CD4-positive, alpha-beta T cell treated with Interleukin-17A for 4 hours (primary cell): ENCODE results near the gene PNMA6E.
"Not testable (repeated sequence)": the region's sequence is repeated elsewhere in the genome, so short reads cannot be mapped to it uniquely, and the experiment has no call there.

Source experiments
- DNase-seq: peaks from one replicate; pipeline ENCODE4 v3.0.0-alpha.2; 2020; ENCODE audit warnings: mixed read lengths

Gene PNMA6E

DNA sequence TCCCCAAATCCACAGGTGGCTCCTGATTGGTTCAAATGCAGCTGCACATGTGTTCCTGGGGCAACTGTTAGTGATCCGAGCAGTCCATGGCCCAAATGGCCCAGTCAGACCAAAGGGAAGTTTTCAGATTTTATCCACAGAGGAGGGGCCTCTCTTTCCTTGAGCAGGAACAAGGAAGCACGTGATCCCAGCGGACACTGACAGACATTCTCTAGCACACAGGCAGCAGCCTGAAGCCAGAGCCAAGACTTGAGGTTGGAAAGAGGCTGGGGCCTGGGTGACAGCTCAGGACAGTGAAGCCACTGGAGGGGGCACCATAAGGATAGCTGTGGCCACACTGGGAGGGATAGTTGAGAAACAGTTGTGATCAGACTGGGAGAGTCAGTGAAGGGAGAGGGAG, 6.6 kb upstream of the PNMA6E start:
- no peak for DNase-seq

DNA sequence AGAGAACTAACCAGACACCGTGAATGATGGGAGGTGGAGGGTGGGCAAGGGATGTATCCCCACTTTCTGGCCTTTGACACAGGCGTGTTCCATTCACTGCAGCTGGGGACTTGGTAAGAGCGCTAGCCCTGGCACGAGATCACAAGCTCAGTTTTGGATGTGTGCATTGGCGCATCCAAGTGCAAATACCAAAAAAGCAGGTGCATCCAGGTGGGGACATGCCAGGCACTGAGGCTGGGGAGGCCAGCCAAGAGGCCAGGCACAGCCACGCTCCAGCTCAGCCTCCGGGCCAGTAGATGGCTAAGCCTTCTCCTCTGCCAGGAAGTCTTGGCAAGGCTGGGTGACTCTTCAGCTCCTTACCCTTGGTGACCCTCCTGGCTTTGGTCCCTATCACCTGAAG, 5.8 kb upstream of the PNMA6E start:
- DNase-seq, result no peak

GRCh38 chrX:153406011-153406410, 4.9 kb upstream of the PNMA6E start:
- DNase-seq, result no peak

DNA sequence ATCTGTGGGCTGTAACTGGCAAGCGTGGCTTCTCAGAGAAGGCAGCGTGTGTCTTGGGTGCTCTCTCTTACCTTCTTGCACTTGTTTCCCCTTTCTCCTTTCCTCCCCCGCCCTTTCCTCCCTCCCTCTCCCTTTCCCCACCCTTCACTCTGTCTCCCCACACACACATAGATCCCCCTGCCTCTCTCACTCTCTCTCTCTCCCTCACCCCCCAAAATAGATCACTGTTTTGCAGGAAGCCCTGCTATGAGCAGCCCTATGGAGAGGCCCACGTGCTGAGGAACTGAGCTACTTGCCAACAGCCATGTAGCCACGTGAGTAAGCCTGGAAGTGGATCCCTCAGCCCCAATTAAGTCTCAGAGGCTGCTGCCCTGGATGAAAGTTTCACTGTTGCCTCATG, 4.3 kb upstream of the PNMA6E start:
- DNase-seq, result no peak

DNA sequence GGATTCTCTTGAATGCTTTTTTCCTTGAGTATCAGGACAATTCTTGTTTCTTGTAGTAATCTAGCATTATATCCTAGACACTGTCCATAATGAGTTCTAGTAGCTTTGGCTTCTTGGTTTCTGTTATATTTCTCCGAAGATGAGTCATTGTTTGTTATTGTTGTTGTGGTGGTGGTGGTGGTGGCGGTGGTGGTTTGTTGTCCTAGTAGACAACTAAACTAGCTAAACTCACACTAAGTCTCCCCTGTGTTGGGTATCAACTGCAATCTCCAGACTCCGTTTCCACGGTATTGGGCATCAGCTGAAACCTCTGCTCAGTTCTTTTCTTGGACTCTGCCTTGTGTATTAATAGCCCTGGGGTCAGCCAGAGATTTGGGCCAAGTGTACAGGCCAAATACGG, 3.2 kb upstream of the PNMA6E start:
- not testable (repeated sequence) for DNase-seq

DNA sequence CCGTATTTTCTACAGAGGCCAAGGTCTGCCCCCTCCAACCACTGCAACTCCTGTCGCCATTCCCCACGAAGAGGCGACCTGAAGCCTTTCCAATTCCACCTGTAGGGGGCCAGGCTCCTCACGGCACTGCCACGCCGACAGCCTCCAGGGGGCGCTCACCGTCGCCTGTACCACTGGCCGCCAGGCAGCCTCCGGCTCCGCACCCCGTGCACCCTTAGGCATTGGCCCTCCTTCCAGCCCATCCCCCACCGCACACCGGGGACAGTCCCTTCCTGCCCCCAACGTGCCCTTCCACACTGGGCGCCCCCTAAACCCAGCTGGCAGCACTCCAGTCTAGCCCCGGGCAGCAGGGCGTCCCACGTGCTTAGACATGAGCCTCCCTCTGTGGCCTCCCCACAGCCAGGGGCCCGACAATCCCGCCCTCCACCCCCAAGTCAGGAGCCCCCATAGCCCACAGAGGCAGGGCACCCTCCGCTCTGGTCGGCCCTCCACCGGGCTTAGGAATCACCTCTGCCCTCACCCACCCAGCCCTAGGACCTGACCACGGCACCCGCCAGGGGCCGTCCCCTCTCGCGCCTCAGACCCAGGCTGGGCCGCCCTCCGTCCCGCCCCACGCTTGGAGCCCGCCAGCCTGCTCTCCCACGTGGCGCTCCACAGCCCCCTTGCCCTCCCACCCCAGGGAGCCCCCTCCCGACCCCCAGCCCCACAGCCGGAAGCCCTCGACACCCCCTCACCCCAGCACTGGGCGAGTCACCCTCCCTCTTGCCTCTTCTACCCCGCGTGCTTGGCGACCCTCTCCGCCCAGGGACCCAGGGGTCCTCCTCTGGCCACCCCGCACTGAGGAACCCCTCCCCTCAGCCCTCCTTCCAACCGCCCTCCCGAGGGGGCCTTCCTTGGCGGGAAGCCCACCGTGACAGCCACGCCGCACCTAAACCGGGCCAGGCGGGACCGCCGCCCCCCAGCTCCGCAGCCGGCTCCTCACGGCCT, 711 bp downstream of the PNMA6E start:
- peak; percentile 61 for DNase-seq

- no peak for DNase-seq
Measured at GRCh38 chrX:153398275-153398960, 2.7 kb downstream of the PNMA6E start.

DNA sequence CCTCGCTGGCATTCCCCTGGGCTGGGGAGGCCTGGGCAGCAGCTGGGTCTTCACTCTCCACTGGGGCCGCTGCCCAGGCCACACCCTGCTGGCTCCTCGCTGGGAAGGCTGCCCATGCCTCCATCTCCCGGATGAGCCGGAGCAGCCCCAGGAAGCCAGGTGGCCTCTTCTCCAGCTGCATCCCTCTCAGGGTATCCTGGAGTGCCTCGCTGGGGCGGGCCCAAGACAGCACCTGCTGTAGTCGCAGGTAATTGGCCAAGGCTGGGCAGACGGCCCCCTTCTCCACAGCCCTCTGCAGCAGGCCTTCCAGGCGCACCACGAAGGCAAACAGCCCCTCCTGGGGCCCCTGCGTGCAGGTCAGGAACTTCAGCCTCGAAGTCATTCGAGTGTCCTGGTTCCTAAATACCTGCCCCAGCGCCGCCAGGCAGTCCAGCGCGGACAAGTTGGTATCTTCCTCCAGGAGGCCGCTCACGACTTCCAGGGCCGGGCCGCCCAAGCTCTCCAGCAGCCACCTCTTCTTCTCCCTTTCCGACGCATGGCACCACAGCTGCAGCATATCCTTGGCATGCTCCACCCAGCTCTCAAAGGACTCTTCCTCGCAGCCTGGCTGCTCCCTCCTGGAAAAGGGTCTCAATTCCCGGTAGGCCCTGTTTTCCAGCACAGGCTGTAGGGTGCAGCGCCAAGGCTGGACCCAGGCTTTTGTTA, 3.7 kb downstream of the PNMA6E start:
- no peak for DNase-seq

DNA sequence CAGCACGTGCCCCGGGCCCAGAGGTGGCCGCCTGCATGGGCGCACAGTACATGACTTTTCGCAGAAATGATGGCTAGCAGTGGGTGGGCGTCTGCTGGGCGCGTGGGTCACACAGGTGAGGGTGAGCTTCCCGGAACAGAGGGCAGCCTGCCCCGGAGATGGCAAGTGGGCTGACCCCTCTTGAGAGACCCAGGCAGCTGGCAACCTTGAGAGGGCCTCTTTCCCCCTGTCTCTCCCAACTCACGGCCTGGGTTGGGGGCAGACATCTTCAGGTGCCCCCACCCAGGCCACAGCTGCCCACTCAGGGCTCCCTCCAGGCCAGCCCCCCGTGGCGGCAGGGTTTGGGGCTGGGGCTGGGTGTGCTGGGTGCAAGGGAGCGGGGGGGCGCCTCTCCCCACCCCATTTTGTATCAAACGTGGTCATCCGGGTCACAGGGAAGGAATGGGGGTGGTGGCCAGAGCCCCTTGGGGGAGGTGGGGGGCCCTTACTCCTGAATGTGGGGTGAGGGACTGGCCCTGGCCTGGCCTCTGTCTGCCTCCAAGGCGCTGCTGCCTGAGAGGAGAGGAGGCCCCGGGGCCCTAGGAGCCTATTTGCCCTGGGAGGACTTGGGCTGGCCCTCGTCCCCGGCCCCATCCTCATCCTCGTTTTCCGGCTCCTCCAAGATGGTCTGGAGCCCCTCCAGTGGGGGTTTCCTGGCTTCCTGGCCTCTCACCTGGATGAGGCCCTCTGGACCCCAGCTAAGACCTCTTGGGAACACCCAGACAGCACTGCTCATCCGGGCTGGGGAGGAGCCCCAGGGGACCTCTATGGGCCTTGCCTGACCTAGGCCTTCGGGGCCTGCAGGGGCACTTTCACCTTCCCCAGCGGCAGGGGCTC, 4.6 kb downstream of the PNMA6E start:
- no peak for DNase-seq

GRCh38 chrX:153395613-153396319, 5.4 kb downstream of the PNMA6E start:
- DNase-seq, result no peak

- no peak for DNase-seq
Measured at GRCh38 chrX:153394612-153395011, 6.5 kb downstream of the PNMA6E start.

GRCh38 chrX:153392642-153393321, 8.4 kb downstream of the PNMA6E start:
- no peak for DNase-seq

DNA sequence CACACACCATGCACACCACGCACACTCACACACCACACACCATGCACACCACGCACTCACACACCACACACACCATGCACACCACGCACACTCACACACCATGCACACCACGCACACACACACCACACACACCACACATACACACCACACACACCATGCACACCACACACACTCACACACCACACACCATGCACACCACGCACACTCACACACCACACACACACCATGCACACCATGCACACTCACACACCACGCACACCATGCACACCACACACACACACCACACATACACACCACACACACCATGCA, 11.7 kb downstream of the PNMA6E start:
- DNase-seq, result not testable (repeated sequence)

GRCh38 chrX:153388722-153389459, 12.3 kb downstream of the PNMA6E start:
- DNase-seq, result no peak

DNA sequence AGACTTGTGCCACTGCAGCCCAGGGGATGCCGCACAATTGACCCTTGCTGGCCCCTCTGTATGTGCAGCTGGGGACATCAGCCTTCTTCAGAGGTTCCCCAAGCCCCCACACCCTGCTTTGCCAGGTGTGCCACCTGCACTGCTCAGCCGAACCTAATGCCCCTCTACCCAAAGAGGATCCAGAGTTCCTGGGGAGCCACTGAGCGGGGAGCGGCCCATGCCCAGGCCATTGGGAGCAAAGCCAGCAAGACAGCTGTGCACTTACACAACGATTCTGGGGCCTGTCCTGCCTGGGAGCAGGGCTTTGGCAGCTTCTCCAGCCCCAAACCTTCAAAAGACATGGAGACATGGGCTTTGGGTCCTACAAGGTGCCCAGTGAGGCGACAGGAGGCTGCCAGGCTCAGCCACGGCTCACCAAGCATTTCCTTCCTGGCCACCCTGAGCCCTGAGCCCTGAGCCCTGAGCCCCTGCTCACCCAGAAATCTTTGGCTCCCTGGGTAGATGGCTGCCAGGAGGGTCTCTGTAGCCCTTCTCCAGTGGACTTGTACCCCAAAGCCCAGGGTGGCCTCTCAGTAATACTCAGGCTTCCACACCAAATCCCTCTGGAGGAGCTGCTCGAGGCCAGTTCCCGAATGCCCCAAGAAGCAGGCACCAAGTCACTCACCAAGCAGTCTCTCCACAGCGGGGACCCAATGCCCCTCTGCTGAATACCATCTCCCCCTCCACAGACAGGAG, 13.0 kb downstream of the PNMA6E start:
- DNase-seq, result no peak

GRCh38 chrX:153387345-153387744, 13.8 kb downstream of the PNMA6E start:
- no peak for DNase-seq

- no peak for DNase-seq
Measured at GRCh38 chrX:153386097-153386496, 15.1 kb downstream of the PNMA6E start.

- DNase-seq, result not testable (repeated sequence)
Measured at GRCh38 chrX:153384973-153385372, 16.2 kb downstream of the PNMA6E start.

DNA sequence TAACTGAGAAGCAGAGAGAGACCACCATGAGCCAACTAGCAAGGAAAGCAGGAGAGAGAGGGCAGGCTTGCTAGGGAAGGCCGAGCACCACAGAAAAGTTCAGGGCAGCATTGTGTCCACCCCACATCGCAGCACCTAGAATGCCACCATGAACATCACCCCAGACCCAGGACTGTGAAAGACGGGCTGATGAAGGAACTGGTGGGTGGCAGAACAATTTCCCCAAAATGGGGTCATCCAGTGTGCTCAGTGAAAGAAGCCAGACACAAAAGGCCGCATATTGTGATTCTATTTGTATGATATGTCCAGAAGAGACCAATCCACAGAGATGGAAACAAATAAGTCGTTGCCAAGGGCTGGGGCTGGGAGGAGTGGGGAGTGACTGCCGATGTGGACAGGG, 16.8 kb downstream of the PNMA6E start:
- no peak for DNase-seq
